CD4-positive, alpha-beta T cell (primary cell): ENCODE measurements around the gene ZBTB7C. TPM values are rescaled to one million over a fixed set of nuclear protein-coding genes. Genes with fewer than 3 reads are reported as not detected.

Experiments
- ATAC-seq: fragments of 200-7000 bp; cut with Tn5 transposase; one replicate; pipeline ENCODE4 v1.10.0; 2022; ENCODE audit warnings: mild to moderate bottlenecking; ENCODE audit not compliant: poor library complexity
- CTCF ChIA-PET: fragments of 350-600 bp; sonication (Branson Sonifier 250); formaldehyde crosslinking; loops from one replicate; lab custom pipeline; 2021; ENCODE audit warnings: antibody characterized with exemption, inconsistent platforms; lab: Charles Lee
- POLR2A ChIA-PET: fragments of 350-600 bp; sonication (Branson Sonifier 250); formaldehyde crosslinking; loops from one replicate; lab custom pipeline; 2021; ENCODE audit warnings: antibody characterized with exemption, inconsistent platforms; lab: Charles Lee
- DNase-seq, 14 experiments: peaks; one replicate each; pipeline ENCODE4 v3.0.0-alpha.2; 2013 to 2020; ENCODE audit warnings: mixed read lengths in 2 of 14
- H3K27ac ChIP-seq, 2 donors: one replicate each; pipeline versions ENCODE4 v1.5.1 to v1.7.0; 2013; ENCODE audit warnings: low read length in 2 of 2, low read depth in 1 of 2, mild to moderate bottlenecking in 1 of 2
- H3K27me3 ChIP-seq, 2 experiments: 1 replicate in 1 of 2; 2 replicates in 1 of 2; pipeline versions ENCODE4 v1.6.1 to v1.7.0; 2013; ENCODE audit warnings: low read length in 2 of 2, control low read depth in 1 of 2, mild to moderate bottlenecking in 1 of 2, moderate library complexity in 1 of 2; ENCODE audit not compliant: insufficient read depth in 2 of 2, control insufficient read depth in 1 of 2
- H3K36me3 ChIP-seq: one replicate; pipeline ENCODE4 v1.6.1; 2013; ENCODE audit warnings: low read length, control low read depth; ENCODE audit not compliant: insufficient read depth
- H3K4me1 ChIP-seq: one replicate; pipeline ENCODE4 v1.6.1; 2013; ENCODE audit warnings: low read length, control low read depth; ENCODE audit not compliant: insufficient read depth
- H3K4me3 ChIP-seq: one replicate; pipeline ENCODE4 v1.5.1; 2013; ENCODE audit warnings: mild to moderate bottlenecking, low read length, moderate library complexity
- H3K9me3 ChIP-seq, 2 experiments: 1 replicate in 1 of 2; 2 replicates in 1 of 2; pipeline versions ENCODE4 v1.6.1 to v1.7.0; 2013; ENCODE audit warnings: low read length in 2 of 2, mild to moderate bottlenecking in 2 of 2, control low read depth in 1 of 2, moderate library complexity in 1 of 2; ENCODE audit not compliant: control insufficient read depth in 1 of 2, insufficient read depth in 1 of 2
- H3K27ac Mint-ChIP-seq: one replicate; pipeline ENCODE4 v1.8.0; 2020; ENCODE audit warnings: mixed read lengths
- H3K27me3 Mint-ChIP-seq: one replicate; pipeline ENCODE4 v1.8.0; 2021; ENCODE audit warnings: mixed read lengths
- H3K36me3 Mint-ChIP-seq: one replicate; pipeline ENCODE4 v1.8.0; 2021; ENCODE audit warnings: low read depth, mixed read lengths
- H3K4me1 Mint-ChIP-seq: one replicate; pipeline ENCODE4 v1.8.0; 2021; ENCODE audit warnings: low read depth, mixed read lengths
- H3K4me3 Mint-ChIP-seq: one replicate; pipeline ENCODE4 v1.8.0; 2020; ENCODE audit warnings: mild to moderate bottlenecking, mixed read lengths
- H3K9me3 Mint-ChIP-seq: one replicate; pipeline ENCODE4 v1.8.0; 2020; ENCODE audit warnings: mixed read lengths
- intact Hi-C, 2 experiments: fragments of 100-400 bp; cut with DNase I in 1 of 2; cut with micrococcal nuclease in 1 of 2; formaldehyde crosslinking; loops; one replicate each; pipeline versions ENCODE4 v1.15.1 to v1.9.0; 2023 to 2025; cut with DNase I, micrococcal nuclease
- total RNA-seq, 174 experiments: library from RNA in 2 of 174; stranded (reverse) in 2 of 174; gene quantifications; one replicate each; pipeline ENCODE4 v1.2.3 and lab custom pipeline; 2021 to 2026
- TF ChIP-seq, protein P1 (sequence below): fragments of 200-600 bp; IDR thresholded peaks from one replicate; pipeline ENCODE4 v1.8.0; 2022; ENCODE audit warnings: antibody characterized with exemption, mild to moderate bottlenecking

Gene ZBTB7C
- total RNA-seq, 2 experiments from 2014 or later = not detected

DNA sequence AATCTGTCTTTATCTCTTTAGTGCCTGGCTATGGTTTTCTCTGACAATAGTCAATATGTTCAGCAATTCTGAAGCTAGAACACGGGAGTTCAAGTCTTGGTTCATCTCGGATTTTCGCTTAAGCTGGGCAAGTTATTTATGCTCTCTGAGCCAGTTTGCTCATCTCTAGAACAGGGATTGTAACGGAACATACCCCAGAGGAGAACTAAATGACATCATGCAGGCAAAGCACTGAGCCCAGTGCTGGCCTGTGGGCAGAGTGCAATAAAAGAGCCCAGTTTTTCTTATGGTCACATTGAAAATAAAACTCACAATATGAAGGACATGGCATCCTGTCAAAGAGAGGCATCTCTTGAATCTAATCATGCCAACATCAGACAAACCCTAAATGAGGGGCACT lies 143.9 kb downstream of the ZBTB7C start:
- H3K27ac Mint-ChIP-seq = no peak overlapping the region
- POLR2A ChIA-PET = no interaction called here

GRCh38 chr18:48263914-48264902 lies 145.0 kb downstream of the ZBTB7C start:
- no peak overlapping the region for H3K4me3 Mint-ChIP-seq
- peaks cover 0 to 4% of the 10 kb centered on the region in 2 experiments for H3K27me3 ChIP-seq
- H3K9me3 ChIP-seq = no peaks in the 10 kb centered on the region
- intact Hi-C loops = no loop called here
- CTCF ChIA-PET = no interaction called here
- no peak overlapping the region for H3K4me3 ChIP-seq
- no peak overlapping the region for H3K27ac Mint-ChIP-seq
- no peak for ATAC-seq
- POLR2A ChIA-PET = no interaction called here
- TF ChIP-seq, protein P1, sequence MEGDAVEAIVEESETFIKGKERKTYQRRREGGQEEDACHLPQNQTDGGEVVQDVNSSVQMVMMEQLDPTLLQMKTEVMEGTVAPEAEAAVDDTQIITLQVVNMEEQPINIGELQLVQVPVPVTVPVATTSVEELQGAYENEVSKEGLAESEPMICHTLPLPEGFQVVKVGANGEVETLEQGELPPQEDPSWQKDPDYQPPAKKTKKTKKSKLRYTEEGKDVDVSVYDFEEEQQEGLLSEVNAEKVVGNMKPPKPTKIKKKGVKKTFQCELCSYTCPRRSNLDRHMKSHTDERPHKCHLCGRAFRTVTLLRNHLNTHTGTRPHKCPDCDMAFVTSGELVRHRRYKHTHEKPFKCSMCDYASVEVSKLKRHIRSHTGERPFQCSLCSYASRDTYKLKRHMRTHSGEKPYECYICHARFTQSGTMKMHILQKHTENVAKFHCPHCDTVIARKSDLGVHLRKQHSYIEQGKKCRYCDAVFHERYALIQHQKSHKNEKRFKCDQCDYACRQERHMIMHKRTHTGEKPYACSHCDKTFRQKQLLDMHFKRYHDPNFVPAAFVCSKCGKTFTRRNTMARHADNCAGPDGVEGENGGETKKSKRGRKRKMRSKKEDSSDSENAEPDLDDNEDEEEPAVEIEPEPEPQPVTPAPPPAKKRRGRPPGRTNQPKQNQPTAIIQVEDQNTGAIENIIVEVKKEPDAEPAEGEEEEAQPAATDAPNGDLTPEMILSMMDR = no peak
- no peak for DNase-seq
- H3K4me1 Mint-ChIP-seq = no peaks in the 10 kb centered on the region
- H3K9me3 Mint-ChIP-seq = peaks cover 3% of the 10 kb centered on the region
- H3K36me3 ChIP-seq = no peaks in the 10 kb centered on the region
- H3K27me3 Mint-ChIP-seq = peaks cover 28% of the 10 kb centered on the region
- H3K27ac ChIP-seq = no peak overlapping the region
- no peaks in the 10 kb centered on the region for H3K36me3 Mint-ChIP-seq
- no peaks in the 10 kb centered on the region for H3K4me1 ChIP-seq

More for the DNA sequence above, 143.9 kb downstream of the ZBTB7C start:
- Mint-ChIP-seq H3K36me3 (no peaks in the 10 kb centered on the region), H3K4me3 (no peak overlapping the region), H3K27me3 (peaks cover 27% of the 10 kb centered on the region), H3K4me1 (no peaks in the 10 kb centered on the region), H3K9me3 (no peaks in the 10 kb centered on the region)
- ATAC-seq (no peak), DNase-seq (no peak)
- CTCF ChIA-PET = no interaction called here
- Histone ChIP-seq H3K27me3 (peaks cover 0 to 4% of the 10 kb centered on the region in 2 experiments), H3K27ac (no peak overlapping the region), H3K4me3 (no peak overlapping the region), H3K9me3 (no peaks in the 10 kb centered on the region), H3K36me3 (no peaks in the 10 kb centered on the region), H3K4me1 (no peaks in the 10 kb centered on the region)
- TF ChIP-seq, protein P1 = no peak
- intact Hi-C loops = no loop called here

- no peak for DNase-seq
- Histone ChIP-seq H3K27me3 (peaks cover 0 to 4% of the 10 kb centered on the region in 2 experiments), H3K27ac (no peak overlapping the region), H3K4me1 (no peaks in the 10 kb centered on the region), H3K36me3 (no peaks in the 10 kb centered on the region), H3K4me3 (no peak overlapping the region), H3K9me3 (no peaks in the 10 kb centered on the region)
- H3K9me3 Mint-ChIP-seq = peaks cover 3% of the 10 kb centered on the region
- H3K36me3 Mint-ChIP-seq = no peaks in the 10 kb centered on the region
- no peaks in the 10 kb centered on the region for H3K4me1 Mint-ChIP-seq
- H3K27ac Mint-ChIP-seq = no peak overlapping the region
- ATAC-seq = no peak
- TF ChIP-seq, protein P1 = no peak
- no peak overlapping the region for H3K4me3 Mint-ChIP-seq
- intact Hi-C loops = no loop called here
- peaks cover 24% of the 10 kb centered on the region for H3K27me3 Mint-ChIP-seq
- ChIA-PET CTCF (no interaction called here), POLR2A (no interaction called here)
Measured at GRCh38 chr18:48263192-48263853, 145.9 kb downstream of the ZBTB7C start.
